ENCODE results near the gene OOSP1. TPM values are rescaled to one million over a fixed set of nuclear protein-coding genes. Genes with fewer than 3 reads are reported as not detected.

OOSP1 gene
- not detected in 2 replicates for total RNA-seq

GRCh38 chr11:59938132-59938531 is at the start of gene OOSP1:
TSS of gene OOSP1 (plus strand) at chr11:59938432. CDS start at chr11:59938455, 23 bp downstream.

GRCh38 chr11:59963733-59964132 is 25.5 kb downstream of the OOSP1 start, which contains the start of gene OOSP4A:
TSS of gene OOSP4A (plus strand) at chr11:59964033. CDS start at chr11:59964033, 0 bp downstream.

Other genes with a start within 250 kb of the OOSP1 start
- gene OR10V1, start 224.6 kb upstream of the OOSP1 start, total RNA-seq: not detected in 2 replicates
- 32.5 and 115 TPM in 2 replicates for gene STX3, start 183.1 kb upstream of the OOSP1 start, total RNA-seq
- gene MRPL16, start 127.7 kb upstream of the OOSP1 start, total RNA-seq: 19.9 and 37.5 TPM in 2 replicates
- gene CBLIF, start 92.9 kb upstream of the OOSP1 start, total RNA-seq: not detected in 2 replicates
- not detected in 2 replicates for gene TCN1, start 71.9 kb upstream of the OOSP1 start, total RNA-seq
- gene OOSP3, start 59.6 kb upstream of the OOSP1 start, total RNA-seq: not detected in 2 replicates
- gene OOSP4A, start 25.6 kb downstream of the OOSP1 start, total RNA-seq: not detected in 2 replicates
- gene OOSP4B, start 78.7 kb downstream of the OOSP1 start, total RNA-seq: not detected in 2 replicates
- gene OOSP2, start 102.0 kb downstream of the OOSP1 start, total RNA-seq: not detected in 2 replicates
- not detected in 2 replicates for gene MS4A3, start 118.2 kb downstream of the OOSP1 start, total RNA-seq
- gene MS4A2, start 150.2 kb downstream of the OOSP1 start, total RNA-seq: not detected in 2 replicates
- gene MS4A6A, start 244.7 kb downstream of the OOSP1 start, total RNA-seq: not detected in 2 replicates